NB4 (cell line): ENCODE data around the gene RHPN2.

Experiments
- POLR2A ChIP-seq: IDR thresholded peaks from 2 replicates; pipeline ENCODE4 v1.6.1; 2011; ENCODE audit warnings: mild to moderate bottlenecking; ENCODE audit not compliant: insufficient read length; ENCODE audit errors: extremely low read depth
- TF ChIP-seq, protein P1 (sequence below): IDR thresholded peaks from one replicate; pipeline ENCODE4 v1.5.1; 2012; ENCODE audit warnings: low read depth, low read length

DNA sequence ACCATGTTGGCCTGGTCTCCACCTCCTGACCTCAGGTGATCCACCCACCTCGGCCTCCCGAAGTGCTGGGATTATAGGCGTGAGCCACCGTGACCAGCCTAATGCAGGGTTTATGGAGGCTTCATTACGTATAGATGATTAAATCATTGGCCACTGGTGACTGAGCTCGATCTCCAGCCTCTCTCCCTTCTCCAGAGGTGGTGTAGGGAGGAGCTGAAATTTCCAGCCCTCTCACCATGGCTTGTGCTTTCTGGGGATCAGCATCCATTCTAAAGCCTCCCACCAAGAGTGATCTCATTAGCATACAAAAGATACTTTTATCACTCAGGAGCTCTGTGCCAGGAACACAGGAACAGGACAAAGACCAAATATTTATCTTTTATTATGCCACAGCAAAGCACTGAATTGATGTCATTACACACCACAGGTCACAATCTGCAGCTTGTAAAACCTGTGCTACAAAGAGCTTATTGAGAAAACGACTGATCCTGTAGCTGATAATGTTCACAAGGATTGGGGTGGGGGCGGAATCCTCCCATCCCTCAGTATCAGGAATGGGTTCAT, 32.4 kb downstream of the RHPN2 start:
- no peak for TF ChIP-seq POLR2A
- TF ChIP-seq, protein P1, sequence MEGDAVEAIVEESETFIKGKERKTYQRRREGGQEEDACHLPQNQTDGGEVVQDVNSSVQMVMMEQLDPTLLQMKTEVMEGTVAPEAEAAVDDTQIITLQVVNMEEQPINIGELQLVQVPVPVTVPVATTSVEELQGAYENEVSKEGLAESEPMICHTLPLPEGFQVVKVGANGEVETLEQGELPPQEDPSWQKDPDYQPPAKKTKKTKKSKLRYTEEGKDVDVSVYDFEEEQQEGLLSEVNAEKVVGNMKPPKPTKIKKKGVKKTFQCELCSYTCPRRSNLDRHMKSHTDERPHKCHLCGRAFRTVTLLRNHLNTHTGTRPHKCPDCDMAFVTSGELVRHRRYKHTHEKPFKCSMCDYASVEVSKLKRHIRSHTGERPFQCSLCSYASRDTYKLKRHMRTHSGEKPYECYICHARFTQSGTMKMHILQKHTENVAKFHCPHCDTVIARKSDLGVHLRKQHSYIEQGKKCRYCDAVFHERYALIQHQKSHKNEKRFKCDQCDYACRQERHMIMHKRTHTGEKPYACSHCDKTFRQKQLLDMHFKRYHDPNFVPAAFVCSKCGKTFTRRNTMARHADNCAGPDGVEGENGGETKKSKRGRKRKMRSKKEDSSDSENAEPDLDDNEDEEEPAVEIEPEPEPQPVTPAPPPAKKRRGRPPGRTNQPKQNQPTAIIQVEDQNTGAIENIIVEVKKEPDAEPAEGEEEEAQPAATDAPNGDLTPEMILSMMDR: no peak
